Measurements from ENCODE around the gene CNKSR3.
A peak's percentile ranks its signal among the peaks of the same experiment; 100 is the strongest.

Gene CNKSR3

DNA sequence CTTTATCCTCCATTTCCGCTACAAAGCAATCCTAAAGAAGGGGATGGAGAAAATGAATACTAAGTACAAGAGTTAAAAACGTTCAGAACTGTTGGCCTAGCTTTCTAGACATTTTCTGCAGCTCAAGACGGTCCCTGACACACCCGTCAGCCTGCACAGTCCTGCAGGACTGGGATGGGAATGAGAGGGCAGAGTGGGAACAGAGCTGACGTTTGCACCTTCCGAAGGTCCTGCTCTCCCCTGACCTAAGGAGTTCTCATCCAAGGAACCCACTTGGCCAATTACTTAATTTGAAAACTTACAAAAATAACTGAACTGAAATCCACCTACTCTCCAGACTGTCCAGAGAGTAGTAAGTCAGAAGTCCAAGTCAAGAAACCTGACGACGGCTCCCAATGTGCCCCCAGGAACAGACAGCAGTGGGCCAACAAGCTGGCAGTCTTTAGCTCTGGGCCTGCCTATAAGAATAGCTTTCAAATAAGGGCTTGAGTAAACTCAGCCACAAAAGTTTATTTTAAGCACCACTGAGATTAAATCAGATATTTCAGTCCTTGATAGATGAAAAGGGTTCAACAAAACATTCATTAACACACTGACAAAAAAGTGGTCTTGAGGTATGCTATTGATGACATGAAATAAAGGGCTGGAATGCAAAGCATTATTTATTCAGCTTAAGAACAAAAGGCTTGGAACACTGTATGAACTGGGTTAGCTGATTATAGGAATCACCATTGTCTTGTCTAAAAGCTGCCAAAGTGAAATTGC lies 76.8 kb downstream of the CNKSR3 start:
- Histone ChIP-seq H3K36me3 (ENCODE audit: control insufficient read depth, insufficient read depth, low read length) (0 out of 2 replicates have a peak, but pooled peaks cover 4% of the 10 kb centered on the region), H3K9me3 (ENCODE audit: control insufficient read depth, insufficient read depth, low read length) (peaks cover 8% of the 10 kb centered on the region; the same call in 1 of the 2 replicates), H3K9ac (ENCODE audit: low read depth, low read length) (no peak overlapping the region), H3K4me1 (ENCODE audit: control insufficient read depth, insufficient read depth, low read length) (peaks cover 15% of the 10 kb centered on the region), H3K27me3 (ENCODE audit: control insufficient read depth, insufficient read depth, low read length) (no peaks in the 10 kb centered on the region), H3K4me3 (ENCODE audit: low read depth, low read length) (peak overlapping the region; percentile 5; the same call in 1 of the 2 replicates), H3K27ac (ENCODE audit: low read depth, low read length) (peak overlapping the region; percentile 71)

DNA sequence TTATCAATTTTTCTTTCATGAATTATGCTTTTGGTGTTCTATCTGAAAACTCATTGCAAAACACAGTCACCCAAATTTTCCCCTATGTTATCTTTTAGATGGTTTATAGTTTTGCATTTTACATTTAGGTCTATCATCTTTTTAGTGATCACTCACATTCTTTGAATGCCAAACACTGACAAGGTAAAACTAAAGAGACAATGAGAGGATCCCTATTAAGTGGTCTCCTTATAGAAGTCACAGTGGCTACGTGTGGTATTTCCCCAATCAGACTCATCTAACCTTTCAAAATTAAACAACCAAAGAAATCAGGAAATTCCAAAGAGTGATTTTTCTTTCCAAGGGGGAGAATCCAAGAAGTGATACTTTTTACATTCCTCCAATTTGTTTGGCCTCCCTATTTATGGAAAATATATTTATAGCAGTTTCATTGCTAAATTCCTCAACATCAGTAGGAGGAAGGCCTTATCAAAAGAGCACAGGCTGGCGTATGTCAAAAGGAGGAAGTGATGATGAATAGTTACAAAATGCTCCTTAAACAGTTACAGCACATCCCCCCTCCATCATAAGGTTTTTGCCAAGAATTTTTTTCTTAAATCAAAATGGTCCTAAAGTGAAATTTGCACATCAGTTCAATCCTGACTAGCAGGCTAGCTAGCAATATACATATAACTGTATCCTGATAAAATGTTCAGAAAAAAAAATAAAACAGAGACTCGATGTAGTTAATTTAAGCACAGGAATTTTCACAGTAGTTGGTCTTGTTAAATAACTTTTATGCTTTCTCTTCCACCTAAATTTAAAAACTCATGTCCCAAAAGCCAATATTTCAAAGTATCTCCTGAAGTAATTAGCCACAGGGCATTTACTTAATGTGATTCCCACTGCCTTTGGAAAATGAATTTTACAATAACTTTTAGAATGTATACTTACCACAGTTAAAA lies 77.7 kb downstream of the CNKSR3 start:
- H3K27me3 ChIP-seq (ENCODE audit: control insufficient read depth, insufficient read depth, low read length) = no peaks in the 10 kb centered on the region
- H3K4me1 ChIP-seq (ENCODE audit: control insufficient read depth, insufficient read depth, low read length) = peaks cover 15% of the 10 kb centered on the region
- H3K9me3 ChIP-seq (ENCODE audit: control insufficient read depth, insufficient read depth, low read length) = peaks cover 8% of the 10 kb centered on the region; the same call in 1 of the 2 replicates
- H3K27ac ChIP-seq (ENCODE audit: low read depth, low read length) = peak overlapping the region; percentile 71
- no peak overlapping the region for H3K9ac ChIP-seq (ENCODE audit: low read depth, low read length)
- H3K36me3 ChIP-seq (ENCODE audit: control insufficient read depth, insufficient read depth, low read length) = 0 out of 2 replicates have a peak, but pooled peaks cover 4% of the 10 kb centered on the region
- H3K4me3 ChIP-seq (ENCODE audit: low read depth, low read length) = no peak overlapping the region

DNA sequence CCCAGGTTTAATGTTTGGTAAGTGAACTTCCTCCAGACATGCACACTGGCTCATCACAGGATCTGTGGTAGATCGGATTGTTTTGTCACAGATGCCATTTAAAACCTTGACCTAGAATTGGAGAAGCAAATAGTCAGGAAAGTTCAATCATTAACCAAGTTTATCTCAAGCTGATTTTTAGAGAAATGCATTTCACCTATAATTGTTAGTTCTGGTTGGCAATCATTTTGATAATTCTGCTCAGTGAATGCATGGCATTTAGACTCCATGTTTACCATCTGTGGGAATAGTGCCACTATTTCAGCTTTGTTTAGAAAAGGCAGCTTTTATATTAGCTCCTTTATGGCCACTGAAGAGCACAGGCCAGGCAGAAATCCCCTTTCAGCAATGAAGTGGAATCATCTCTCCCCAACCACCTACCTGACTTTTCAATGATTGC lies 80.0 kb downstream of the CNKSR3 start:
- H3K36me3 ChIP-seq (ENCODE audit: control insufficient read depth, insufficient read depth, low read length) = 0 out of 2 replicates have a peak, but pooled peaks cover 7% of the 10 kb centered on the region
- no peak overlapping the region for H3K27ac ChIP-seq (ENCODE audit: low read depth, low read length)

GRCh38 chr6:154429711-154430110 lies 80.8 kb downstream of the CNKSR3 start:
- Histone ChIP-seq H3K4me3 (ENCODE audit: low read depth, low read length) (no peak overlapping the region), H3K36me3 (ENCODE audit: control insufficient read depth, insufficient read depth, low read length) (0 out of 2 replicates have a peak, but pooled peaks cover 7% of the 10 kb centered on the region), H3K9me3 (ENCODE audit: control insufficient read depth, insufficient read depth, low read length) (peaks cover 8% of the 10 kb centered on the region; the same call in 1 of the 2 replicates), H3K9ac (ENCODE audit: low read depth, low read length) (no peak overlapping the region), H3K27me3 (ENCODE audit: control insufficient read depth, insufficient read depth, low read length) (no peaks in the 10 kb centered on the region), H3K27ac (ENCODE audit: low read depth, low read length) (no peak overlapping the region), H3K4me1 (ENCODE audit: control insufficient read depth, insufficient read depth, low read length) (peaks cover 15% of the 10 kb centered on the region)

More for the DNA sequence above, 80.0 kb downstream of the CNKSR3 start:
- Histone ChIP-seq H3K9ac (ENCODE audit: low read depth, low read length) (no peak overlapping the region), H3K4me3 (ENCODE audit: low read depth, low read length) (no peak overlapping the region), H3K4me1 (ENCODE audit: control insufficient read depth, insufficient read depth, low read length) (peaks cover 15% of the 10 kb centered on the region), H3K9me3 (ENCODE audit: control insufficient read depth, insufficient read depth, low read length) (peaks cover 8% of the 10 kb centered on the region; the same call in 1 of the 2 replicates), H3K27me3 (ENCODE audit: control insufficient read depth, insufficient read depth, low read length) (no peaks in the 10 kb centered on the region)

- Histone ChIP-seq H3K27ac (ENCODE audit: low read depth, low read length) (no peak overlapping the region), H3K27me3 (ENCODE audit: control insufficient read depth, insufficient read depth, low read length) (no peaks in the 10 kb centered on the region), H3K36me3 (ENCODE audit: control insufficient read depth, insufficient read depth, low read length) (0 out of 2 replicates have a peak, but pooled peaks cover 7% of the 10 kb centered on the region), H3K9me3 (ENCODE audit: control insufficient read depth, insufficient read depth, low read length) (peaks cover 8% of the 10 kb centered on the region; the same call in 1 of the 2 replicates), H3K4me3 (ENCODE audit: low read depth, low read length) (no peak overlapping the region), H3K9ac (ENCODE audit: low read depth, low read length) (no peak overlapping the region), H3K4me1 (ENCODE audit: control insufficient read depth, insufficient read depth, low read length) (peaks cover 8% of the 10 kb centered on the region)
Observed at GRCh38 chr6:154428897-154429296, 81.6 kb downstream of the CNKSR3 start.

DNA sequence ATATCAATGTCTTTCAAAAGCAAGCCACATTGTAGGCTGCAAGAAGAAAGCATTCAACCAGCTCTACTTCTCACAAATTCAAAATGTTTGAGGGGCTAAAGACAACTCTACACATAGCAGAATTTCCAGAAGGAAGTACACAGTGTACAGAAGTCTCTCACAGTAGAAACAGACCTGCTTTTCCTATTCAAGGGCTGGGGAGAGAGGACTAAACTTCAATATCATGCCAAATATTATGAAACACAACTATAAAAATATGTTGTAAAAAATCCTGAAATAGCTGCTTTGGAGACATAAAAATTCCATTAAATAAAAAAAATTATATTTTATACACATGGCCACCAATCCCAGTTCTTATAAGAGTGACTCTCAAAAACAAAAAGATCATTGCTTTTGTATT lies 83.0 kb downstream of the CNKSR3 start:
- Histone ChIP-seq H3K4me3 (ENCODE audit: low read depth, low read length) (no peak overlapping the region), H3K9ac (ENCODE audit: low read depth, low read length) (no peak overlapping the region), H3K27ac (ENCODE audit: low read depth, low read length) (no peak overlapping the region), H3K36me3 (ENCODE audit: control insufficient read depth, insufficient read depth, low read length) (0 out of 2 replicates have a peak, but pooled peaks cover 7% of the 10 kb centered on the region), H3K4me1 (ENCODE audit: control insufficient read depth, insufficient read depth, low read length) (no peaks in the 10 kb centered on the region), H3K9me3 (ENCODE audit: control insufficient read depth, insufficient read depth, low read length) (peaks cover 8% of the 10 kb centered on the region; the same call in 1 of the 2 replicates), H3K27me3 (ENCODE audit: control insufficient read depth, insufficient read depth, low read length) (no peaks in the 10 kb centered on the region)

DNA sequence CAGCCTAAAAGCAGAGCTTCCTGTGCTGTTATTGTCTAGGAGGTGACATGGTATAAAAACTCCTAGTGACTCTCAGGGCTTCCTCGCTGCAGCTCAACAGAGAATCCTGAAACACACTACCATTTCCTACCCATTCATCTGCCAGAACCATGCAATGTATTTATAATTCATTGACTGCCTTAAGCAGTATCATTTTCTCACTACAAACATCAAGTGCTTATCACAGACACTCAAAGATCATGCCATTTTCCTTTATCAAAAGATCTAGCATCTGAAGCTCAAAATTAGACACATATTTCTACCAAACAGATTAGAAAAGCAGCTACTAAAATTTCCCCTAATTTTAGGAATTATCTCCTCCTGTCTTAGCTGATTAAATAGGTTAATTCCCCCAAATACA lies 83.5 kb downstream of the CNKSR3 start:
- Histone ChIP-seq H3K27ac (ENCODE audit: low read depth, low read length) (no peak overlapping the region), H3K9ac (ENCODE audit: low read depth, low read length) (no peak overlapping the region), H3K4me1 (ENCODE audit: control insufficient read depth, insufficient read depth, low read length) (no peaks in the 10 kb centered on the region)

GRCh38 chr6:154425034-154425433 lies 85.5 kb downstream of the CNKSR3 start:
- Histone ChIP-seq H3K9me3 (ENCODE audit: control insufficient read depth, insufficient read depth, low read length) (no peaks in the 10 kb centered on the region), H3K27ac (ENCODE audit: low read depth, low read length) (no peak overlapping the region), H3K4me3 (ENCODE audit: low read depth, low read length) (no peak overlapping the region), H3K36me3 (ENCODE audit: control insufficient read depth, insufficient read depth, low read length) (0 out of 2 replicates have a peak, but pooled peaks cover 7% of the 10 kb centered on the region), H3K4me1 (ENCODE audit: control insufficient read depth, insufficient read depth, low read length) (no peaks in the 10 kb centered on the region), H3K27me3 (ENCODE audit: control insufficient read depth, insufficient read depth, low read length) (no peaks in the 10 kb centered on the region), H3K9ac (ENCODE audit: low read depth, low read length) (no peak overlapping the region)

More for the DNA sequence above, 83.5 kb downstream of the CNKSR3 start:
- no peak overlapping the region for H3K4me3 ChIP-seq (ENCODE audit: low read depth, low read length)
- H3K9me3 ChIP-seq (ENCODE audit: control insufficient read depth, insufficient read depth, low read length) = peaks cover 4% of the 10 kb centered on the region; the same call in 1 of the 2 replicates
- H3K36me3 ChIP-seq (ENCODE audit: control insufficient read depth, insufficient read depth, low read length) = 0 out of 2 replicates have a peak, but pooled peaks cover 7% of the 10 kb centered on the region
- H3K27me3 ChIP-seq (ENCODE audit: control insufficient read depth, insufficient read depth, low read length) = no peaks in the 10 kb centered on the region

- no peak overlapping the region for H3K27ac ChIP-seq (ENCODE audit: low read depth, low read length)
- H3K9ac ChIP-seq (ENCODE audit: low read depth, low read length) = no peak overlapping the region
- no peak overlapping the region for H3K4me3 ChIP-seq (ENCODE audit: low read depth, low read length)
- H3K27me3 ChIP-seq (ENCODE audit: control insufficient read depth, insufficient read depth, low read length) = no peaks in the 10 kb centered on the region
- peaks cover 5% of the 10 kb centered on the region; the same call in 1 of the 2 replicates for H3K36me3 ChIP-seq (ENCODE audit: control insufficient read depth, insufficient read depth, low read length)
- peaks cover 10% of the 10 kb centered on the region for H3K4me1 ChIP-seq (ENCODE audit: control insufficient read depth, insufficient read depth, low read length)
- no peaks in the 10 kb centered on the region for H3K9me3 ChIP-seq (ENCODE audit: control insufficient read depth, insufficient read depth, low read length)
Observed at GRCh38 chr6:154414021-154414813, 96.3 kb downstream of the CNKSR3 start.
